GM21360 (cell line): Measurements from ENCODE around the gene SUPT3H.
"Not testable (repeated sequence)": the region's sequence is repeated elsewhere in the genome, so short reads cannot be mapped to it uniquely, and the experiment has no call there.

Source experiments
- ATAC-seq: cut with Tn5 transposase; IDR thresholded peaks from one replicate; pipeline ENCODE4 v1.9.1; 2021; ENCODE audit warnings: mild to moderate bottlenecking, moderate library complexity; ENCODE audit not compliant: unreplicated experiment

The SUPT3H gene

DNA sequence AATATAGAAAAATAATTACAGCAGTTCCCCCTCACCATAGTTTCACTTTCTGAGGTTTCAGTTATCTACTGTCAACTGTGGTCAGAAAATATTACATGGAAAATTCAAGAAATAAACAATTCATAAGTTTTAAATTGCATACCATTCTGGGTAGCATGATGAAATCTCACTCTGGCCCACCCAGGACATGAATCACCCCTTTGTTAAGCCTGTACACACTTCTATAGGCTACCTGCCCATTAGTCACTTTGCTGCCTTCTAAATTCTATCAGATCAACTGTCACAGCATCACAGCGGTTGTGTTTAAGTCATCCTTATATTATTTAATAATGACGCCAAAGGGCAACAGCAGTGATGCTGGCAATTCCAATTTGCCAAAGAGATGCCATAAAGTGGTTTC, 189.9 kb downstream of the SUPT3H start:
- no peak for ATAC-seq

DNA sequence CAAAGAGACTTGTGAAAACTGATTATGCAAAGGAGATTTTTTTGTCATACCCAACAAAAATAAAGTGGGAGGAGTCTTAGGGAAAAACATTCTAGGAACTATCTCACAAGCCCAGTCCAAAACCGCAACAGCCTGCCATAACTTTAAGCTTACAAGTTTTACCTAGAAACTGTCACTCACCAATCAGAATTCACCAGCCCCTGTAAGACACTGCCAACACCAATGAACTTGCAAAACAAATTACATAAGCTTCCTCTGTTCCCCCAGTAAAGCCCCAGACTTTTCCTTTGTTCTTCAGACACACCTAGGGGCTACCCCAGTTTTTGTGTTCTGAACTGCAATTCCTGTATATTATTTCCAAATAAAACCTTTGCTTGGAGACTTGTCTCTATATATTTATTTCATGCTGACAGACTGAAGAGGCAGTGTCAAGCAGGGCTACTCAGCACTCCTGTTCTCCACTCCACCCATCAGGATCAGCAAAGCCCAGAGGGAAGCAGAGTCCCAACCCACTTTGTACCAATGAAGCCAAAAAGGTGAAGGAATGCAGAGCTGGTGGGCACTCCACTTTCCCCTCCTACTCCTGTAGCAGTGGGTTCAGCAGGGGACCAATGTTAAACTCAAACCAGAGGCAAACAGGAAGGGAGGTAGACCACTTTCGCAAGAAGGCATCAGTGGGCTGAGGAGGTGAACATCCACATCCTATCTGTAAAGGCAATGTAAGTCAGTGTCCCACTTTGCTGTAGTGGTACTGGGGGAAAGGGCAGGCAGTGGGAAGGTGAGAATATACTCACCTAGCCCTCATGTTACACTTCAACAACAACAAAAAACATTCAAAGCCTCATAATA, 192.1 kb downstream of the SUPT3H start:
- ATAC-seq: no peak

DNA sequence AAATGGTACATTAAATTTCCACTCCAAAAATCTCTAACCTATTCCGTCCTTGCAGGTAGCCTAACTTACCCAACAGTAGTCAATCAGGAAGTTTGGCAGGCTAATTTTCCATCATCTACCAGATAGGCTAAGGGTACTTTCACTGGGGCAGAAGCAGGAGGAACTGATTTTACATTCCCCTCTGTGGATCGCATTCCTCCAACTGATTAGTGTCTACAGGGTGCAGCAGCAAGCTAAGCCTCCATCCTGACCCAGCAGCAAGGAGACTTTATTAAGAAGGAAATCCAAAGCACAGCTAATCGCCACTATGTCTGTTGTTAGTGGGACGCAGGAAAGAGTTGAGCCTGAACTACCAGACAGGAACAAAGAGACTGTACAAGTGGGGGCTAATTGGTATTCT, 192.8 kb downstream of the SUPT3H start:
- ATAC-seq: no peak

DNA sequence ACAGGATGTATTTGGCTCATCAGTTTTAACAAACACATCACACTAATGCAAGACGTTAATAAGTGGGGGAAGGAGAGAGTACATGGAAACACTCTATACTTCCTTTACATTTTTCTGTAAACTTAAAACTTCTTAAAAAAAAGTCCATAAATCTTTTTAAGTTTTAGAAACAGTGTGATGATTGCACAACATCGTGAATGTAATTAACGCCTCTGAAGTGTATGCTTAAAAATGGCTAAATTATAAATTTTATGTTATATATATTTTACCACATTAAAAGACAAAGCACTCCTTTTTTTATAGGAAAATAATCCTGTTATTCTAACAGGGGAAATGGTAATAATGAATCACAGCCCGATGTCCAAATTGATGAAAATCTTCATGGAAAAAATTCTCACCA, 193.7 kb downstream of the SUPT3H start:
- no peak for ATAC-seq

DNA sequence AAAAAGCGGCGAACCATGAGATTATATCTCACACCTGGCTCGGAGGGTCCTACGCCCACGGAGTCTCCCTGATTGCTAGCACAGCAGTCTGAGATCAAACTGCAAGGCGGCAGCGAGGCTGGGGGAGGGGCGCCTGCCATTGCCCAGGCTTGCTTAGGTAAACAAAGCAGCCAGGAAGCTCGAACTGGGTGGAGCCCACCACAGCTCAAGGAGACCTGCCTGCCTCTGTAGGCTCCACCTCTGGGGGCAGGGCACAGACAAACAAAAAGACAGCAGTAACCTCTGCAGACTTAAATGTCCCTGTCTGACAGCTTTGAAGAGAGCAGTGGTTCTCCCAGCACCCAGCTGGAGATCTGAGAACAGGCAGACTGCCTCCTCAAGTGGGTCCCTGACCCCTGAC, 201.4 kb downstream of the SUPT3H start:
- not testable (repeated sequence) for ATAC-seq

DNA sequence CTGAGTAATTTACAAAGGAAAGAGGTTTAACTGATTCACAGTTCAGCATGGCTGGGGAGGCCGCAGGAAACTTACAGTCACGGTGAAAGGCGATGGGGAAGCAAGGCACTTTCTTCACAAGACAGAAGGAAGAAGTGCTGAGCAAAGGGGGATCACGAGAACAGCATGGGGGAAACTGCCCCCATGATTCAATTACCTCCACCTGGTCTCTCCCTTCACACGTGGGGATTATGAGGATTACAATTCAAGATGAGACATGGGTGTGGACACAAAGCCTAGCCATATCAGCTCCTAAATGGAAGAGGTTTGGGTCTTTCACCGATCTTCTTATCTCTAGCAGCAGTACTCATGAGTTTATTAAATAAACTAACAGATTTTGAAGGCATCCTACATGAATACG, 202.5 kb downstream of the SUPT3H start:
- no peak for ATAC-seq

DNA sequence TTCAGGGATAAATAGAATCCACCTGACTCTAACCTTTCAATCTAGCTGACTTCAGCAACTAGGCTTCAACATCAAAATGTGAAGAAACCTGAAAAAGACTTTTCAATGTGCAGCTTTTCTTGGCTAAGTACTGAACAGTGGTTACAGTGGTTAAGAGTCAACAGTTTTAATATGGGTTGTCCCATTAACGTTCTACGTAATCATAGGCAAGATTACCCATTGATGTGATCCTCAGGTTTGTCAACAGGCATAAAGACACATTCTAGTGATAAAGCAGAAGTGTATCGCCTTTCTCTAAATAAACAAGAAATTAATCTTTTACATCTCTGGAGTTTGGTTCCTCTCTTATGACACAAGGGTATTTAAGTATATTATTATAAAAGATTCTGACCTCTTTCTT, 203.7 kb downstream of the SUPT3H start:
- ATAC-seq: no peak

DNA sequence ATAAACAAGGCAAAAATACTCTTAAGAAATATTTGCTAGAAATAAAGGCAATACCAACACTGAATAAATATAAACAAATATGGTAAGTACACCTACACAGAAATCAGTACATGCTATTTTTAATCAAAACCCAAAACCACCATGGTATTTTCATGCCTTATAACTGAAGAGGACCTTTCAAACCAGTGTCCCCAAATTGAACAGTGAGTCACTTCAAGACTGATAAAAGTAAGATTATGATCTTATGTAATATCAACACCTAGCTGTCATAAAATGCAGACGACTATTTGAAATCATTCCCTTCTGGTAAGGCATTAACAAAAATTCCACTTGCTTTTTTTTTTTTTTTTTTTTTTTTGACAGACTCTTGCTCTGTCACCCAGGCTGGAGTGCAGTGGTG, 206.4 kb downstream of the SUPT3H start:
- no peak for ATAC-seq

DNA sequence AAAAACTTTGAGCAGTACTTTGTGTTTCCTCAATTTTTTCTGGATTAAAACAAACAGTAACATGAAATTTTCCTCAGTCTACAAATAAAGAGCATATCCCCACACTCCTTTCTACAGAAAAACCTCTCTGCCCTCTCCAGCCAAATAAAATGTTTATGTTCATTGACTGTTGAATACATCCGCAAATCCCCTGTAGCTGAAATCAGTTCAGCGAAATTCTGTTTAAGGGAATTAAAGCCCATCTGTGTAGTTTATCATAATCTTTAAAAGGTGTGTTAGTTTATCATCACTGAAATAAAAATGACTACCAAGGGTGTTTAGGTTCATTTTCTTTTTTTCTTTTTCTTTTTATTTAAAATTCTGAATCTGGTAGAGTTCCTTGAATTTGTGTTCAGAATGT, 207.4 kb downstream of the SUPT3H start:
- no peak for ATAC-seq

DNA sequence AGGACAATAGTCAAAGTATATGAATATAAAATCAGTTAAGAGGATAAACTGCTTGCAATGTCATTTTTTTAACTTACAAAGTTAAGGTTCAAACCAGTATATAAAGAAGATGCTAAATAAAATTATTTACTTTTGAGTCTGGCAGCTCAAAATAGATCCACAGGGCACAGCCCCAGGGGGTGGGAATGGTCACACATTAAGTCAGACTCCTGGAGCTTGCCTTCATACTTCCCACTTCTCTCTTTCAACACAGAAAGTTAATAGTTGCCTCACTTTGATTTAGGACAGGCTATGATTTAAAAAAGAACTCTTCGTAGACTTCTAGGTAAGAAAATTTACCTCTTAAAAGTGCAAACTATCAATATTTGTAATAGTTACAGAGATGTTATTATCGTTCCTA, 207.9 kb downstream of the SUPT3H start:
- ATAC-seq: no peak

DNA sequence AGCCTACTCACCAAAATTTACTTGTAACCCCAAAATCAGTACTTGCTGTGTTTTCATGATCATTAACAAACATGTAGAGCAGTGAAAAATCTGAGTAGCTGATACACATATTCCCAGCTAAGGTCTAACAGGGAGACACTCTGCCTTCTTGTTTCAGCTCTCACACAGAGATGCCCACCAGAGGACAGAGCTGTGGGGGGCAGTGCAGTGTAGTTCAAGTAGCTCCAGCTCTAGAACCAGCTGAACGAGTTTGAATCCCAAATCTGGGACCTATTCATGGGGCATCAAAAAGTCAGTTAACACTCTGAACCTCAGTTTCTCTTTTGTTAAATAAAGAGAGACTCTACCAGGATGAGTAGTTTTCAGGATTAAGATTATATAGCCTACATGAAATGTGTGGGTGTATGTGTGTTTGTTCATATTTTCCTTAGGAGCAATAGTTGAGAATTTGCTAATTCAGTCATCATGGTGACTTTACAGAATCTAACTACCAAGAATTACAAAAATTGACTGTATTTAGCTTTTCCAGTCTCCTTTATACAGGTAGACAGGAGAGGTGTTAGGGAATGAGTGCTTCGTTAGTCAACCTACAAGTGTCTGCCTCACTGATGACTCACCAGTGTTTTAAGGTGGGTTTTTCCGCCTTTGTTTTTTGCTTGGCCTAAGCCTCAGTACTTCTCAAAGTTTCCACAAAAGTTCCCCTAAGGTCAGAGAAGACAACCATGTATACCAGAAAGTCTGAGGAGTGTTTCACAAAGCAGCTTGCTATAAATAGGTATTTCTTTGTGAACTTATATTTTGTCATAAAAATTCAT, 213.6 kb downstream of the SUPT3H start:
- ATAC-seq: peak; percentile 87

DNA sequence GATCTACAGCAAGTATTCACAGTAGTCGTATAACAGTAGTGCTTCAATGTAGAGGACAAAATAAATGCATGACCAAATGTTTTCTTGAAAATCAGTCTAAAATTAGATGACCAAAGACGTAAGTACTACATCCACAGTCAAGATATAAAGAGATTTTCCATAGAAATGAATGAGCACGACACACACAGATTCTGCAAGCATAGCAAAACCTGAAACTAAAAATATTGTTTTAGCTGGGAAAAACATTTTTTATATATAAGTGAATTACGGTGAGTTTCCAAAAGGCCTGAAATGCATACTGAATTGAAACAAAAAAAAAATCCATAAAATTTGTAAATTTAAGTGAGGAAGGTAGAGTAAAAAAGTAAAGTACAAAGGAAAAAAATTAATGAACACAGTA, 217.4 kb downstream of the SUPT3H start:
- no peak for ATAC-seq

DNA sequence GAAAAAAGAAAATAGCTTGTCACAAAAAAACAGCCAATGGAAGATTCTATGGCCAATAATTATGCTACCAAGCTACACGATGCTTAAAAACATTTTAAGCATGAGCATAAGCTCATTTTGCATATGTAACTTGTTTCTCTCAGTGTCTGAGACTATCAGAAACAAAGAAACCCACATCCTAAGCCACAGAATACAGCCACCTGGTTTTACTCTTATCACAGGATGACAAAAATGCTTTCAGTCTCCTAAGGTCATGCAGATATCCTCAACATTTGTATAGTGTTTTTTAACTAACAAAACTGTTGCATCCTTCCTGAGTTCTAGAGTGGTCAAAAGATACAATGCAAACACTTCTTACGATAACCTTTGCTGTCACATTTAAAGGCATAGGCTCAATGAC, 221.7 kb downstream of the SUPT3H start:
- peak; percentile 94 for ATAC-seq

DNA sequence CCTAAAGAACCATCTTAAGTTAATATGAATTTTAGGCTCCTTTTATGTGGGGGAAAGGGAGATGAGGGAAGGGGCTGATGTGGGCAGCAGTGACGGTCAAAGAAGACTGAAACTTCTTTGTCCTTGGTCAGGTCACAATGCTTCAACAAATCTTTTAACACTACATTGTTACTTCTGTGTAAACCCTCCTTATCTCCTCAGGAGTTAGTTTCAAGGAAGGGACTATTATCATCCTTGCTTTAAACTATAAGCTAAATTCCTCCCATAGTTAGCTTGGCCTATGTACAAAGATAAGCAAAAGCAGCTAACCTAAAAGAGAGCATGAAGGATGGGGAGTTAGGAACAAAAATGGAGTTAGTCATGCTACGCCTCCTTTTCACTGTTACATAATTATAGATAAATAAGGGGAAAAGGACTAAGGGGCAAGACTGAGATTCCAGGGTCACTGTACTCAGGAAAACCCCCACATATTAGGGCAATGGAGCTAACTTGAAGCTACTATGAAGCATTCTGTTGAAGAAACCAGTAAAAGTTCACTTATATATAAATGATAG, 222.3 kb downstream of the SUPT3H start:
- ATAC-seq: no peak

DNA sequence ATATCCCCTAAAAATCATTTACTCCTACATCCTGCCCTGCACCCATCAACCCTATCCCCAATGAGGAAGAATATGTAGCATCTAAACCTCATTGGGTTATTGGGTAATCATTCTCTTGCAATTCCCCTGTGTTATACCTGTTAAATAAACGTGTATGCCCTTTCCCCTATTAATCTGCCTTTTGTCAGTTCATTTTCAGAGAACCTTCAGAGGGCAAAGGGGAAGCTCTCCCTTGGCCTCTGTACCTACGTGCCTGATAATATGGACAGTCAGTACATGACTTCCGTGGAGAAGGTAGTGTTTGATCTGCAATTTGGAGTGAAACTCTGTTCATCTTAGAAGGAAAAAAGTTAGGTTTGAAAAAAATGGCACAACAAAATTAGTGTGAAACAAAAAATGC, 223.1 kb downstream of the SUPT3H start:
- ATAC-seq: no peak

DNA sequence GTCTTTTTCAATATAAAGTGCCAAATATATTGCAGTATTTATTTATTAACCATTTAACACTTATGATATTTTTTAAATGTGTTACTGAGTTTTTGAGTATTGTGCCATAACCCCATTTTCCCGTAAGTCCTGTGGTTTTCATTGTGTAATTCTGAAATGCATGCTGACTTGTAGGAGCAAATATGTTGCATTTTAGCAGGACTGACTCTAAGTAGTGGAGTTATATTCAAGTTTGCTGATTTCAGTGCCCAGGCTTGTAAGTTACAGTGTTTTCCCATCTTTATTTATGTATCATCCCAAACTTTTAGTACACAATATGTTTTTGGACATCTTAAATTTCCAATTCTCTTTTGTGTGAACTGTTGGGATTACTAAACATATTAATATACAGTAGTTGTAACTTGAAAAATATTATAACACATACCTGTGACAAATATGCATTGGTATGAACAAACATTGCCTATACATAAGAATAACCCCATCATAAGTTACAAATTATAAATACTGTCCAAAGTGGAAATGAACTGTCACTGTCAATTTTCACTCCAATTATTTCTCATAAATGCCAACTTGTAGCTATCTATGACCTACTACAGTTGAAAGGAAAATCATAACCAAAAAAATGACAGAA, 228.9 kb downstream of the SUPT3H start:
- no peak for ATAC-seq

DNA sequence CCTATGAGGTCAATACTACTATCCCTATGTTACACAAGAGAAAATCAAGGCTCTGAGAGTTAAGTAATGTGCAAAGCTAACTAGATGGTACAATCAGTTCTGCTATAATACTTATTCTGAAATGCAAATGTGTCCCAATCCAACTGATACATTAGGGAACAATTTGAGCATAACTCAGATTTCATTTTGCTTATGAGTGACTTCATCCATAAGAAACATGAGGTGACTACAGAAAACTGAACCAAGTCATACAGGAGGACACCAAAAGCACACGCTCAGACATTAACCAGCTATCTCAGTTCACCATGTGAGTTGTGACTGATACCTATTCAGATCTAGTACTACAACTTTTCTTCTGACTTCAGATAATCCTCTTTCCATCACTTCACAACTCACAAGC, 229.5 kb downstream of the SUPT3H start:
- no peak for ATAC-seq

DNA sequence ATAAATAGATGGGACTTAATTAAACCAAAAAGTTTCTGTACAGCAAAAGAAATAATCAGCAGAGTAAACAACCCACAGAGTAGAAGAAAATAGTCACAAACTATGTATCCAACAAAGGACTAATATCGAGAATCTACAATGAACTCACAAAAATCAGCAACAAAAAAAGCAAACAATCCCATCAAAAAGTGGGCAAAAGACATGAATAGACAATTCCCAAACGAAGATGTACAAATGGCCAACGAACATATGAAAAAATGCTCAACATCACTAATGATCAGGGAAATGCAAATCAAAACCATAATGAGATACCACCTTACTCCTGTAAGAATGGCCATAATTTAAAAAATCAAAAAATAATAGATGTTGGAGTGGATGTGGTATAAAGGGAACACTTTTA, 232.1 kb downstream of the SUPT3H start:
- ATAC-seq: not testable (repeated sequence)

DNA sequence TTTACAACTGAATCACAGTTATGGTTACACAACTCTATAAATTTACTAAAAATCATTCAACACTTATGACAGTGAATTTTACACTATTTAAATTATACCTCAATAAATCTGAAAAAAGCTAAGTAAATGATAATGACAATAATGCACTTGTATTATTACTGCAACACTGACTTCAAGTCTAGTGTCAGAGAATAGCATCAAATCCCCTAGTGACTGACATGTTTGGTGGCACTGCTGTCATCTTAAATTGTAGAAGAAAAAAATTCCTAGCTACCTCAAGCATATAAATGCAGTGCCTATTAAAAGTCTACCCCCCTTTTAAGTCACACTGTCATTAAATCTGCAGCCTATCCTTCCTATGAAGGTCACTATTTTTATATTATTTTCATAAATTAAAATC, 239.0 kb downstream of the SUPT3H start:
- no peak for ATAC-seq

DNA sequence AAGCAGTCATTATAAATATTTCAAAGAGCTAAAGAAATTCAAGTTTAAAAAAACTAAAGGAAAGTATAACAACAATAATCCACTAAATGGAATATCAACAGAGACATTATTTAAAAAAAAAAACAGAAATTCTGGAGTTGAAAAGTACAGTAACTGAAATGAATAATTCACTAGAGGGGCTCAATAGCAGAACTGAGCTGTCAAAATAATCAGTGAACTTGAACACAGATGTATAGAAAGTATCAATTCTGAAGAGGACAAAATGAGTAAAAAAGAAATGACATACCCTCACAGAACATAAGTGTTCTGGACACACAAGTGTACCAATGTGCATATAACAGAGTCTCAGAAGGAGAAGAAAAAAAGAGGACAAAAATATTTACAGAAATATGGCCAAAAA, 241.2 kb downstream of the SUPT3H start:
- no peak for ATAC-seq

DNA sequence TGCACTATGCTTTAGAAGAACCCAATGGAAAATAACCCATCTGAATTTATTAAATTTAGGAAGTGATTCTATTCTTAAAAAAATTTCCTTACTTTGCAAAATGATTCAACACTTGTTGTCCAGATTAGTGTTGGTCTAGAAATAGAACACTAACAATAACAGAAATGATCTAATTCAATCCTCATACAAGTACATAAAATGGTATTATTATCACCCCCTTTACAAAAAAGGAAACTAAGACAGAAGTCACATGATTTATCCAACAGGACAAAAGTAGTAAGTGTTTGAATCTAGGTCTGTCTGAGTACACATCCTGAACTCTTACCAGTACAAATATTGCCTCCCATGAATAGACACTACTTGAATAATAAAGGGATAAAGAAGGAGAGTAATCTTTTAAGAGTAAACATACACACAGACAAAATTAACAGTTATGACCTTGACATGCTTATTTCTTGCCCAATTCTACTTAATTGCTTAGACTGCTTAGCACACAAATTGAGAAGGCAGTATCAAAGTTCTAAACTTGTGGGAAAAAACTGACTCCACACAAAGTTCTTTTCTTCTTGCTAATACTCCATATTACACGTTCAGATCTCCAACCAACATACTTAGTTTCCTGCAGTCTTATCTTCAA, 245.0 kb downstream of the SUPT3H start:
- ATAC-seq: no peak
